Measurements from ENCODE around the gene AGAP2. TPM values are rescaled to one million over a fixed set of nuclear protein-coding genes. Genes with fewer than 3 reads are reported as not detected.

Gene AGAP2
- total RNA-seq, 4 donors from 2014 or later = 2.5 to 11.2 (median 3.6) TPM

- WGBS = under 1% methylated on average over 27 of the region's 29 CpGs
- intact Hi-C loops (cut with DNase I) = no loop called here
Observed at GRCh38 chr12:57744777-57745484, 6.4 kb upstream of the AGAP2 start, which contains the start of gene TSPAN31. TSPAN31 (plus strand) TSS chr12:57745039; CDS start chr12:57745155, 116 bp downstream.

GRCh38 chr12:57744194-57744776 lies 5.7 kb upstream of the AGAP2 start:
- intact Hi-C loops (cut with DNase I) = no loop called here
- WGBS = 7% methylated on average over 20 of the region's 21 CpGs
- peak overlapping the region; percentile 73 to 96 (median 86) for H3K4me3 ChIP-seq
- no peaks in the 10 kb centered on the region for H3K9me3 ChIP-seq
- H3K27me3 ChIP-seq = peaks cover 0 to 32% (median 6%) of the 10 kb centered on the region in 4 donors
- peaks cover 5 to 25% (median 17%) of the 10 kb centered on the region in 4 donors for H3K4me1 ChIP-seq
- TF ChIP-seq EP300 (IDR thresholded peaks at IDR 0.05) = peak; percentile 6
- TF ChIP-seq POLR2AphosphoS5 (IDR thresholded peaks at IDR 0.05) = no peak
- H3K27ac ChIP-seq (replicated peaks in 1 of 4) = peak overlapping the region; percentile 91 to 99 (median 96)
- peak; percentile 95 for DNase-seq (ENCODE audit: extremely low spot score)
- peaks cover 24 to 31% (median 31%) of the 10 kb centered on the region in 4 donors for H3K36me3 ChIP-seq

More at GRCh38 chr12:57744777-57745484, 6.4 kb upstream of the AGAP2 start, which contains the start of gene TSPAN31:
- peaks cover 31 to 37% (median 37%) of the 10 kb centered on the region in 4 donors for H3K36me3 ChIP-seq
- H3K27me3 ChIP-seq = peaks cover 0 to 25% (median 2%) of the 10 kb centered on the region in 4 donors
- H3K27ac ChIP-seq (replicated peaks in 1 of 4) = peak within 1 kb of the TSS; percentile 91 to 99 (median 96)
- TF ChIP-seq POLR2AphosphoS5 (IDR thresholded peaks at IDR 0.05) (peak; percentile 91 to 92), EP300 (IDR thresholded peaks at IDR 0.05) (no peak), POLR2A (IDR thresholded peaks at IDR 0.05; ENCODE audit: low read depth) (no peak), CTCF (IDR thresholded peaks at IDR 0.05) (no peak)
- peak; percentile 99 for DNase-seq (ENCODE audit: extremely low spot score)
- H3K4me3 ChIP-seq = peak within 1 kb of the TSS; percentile 73 to 96 (median 86)
- peaks cover 5 to 24% (median 17%) of the 10 kb centered on the region in 4 donors for H3K4me1 ChIP-seq
- H3K9me3 ChIP-seq = no peaks in the 10 kb centered on the region

- peak overlapping the region in 3 of 4 donors; percentile 91 to 99 (median 98) for H3K27ac ChIP-seq (replicated peaks in 1 of 4)
- TF ChIP-seq POLR2A (IDR thresholded peaks at IDR 0.05; ENCODE audit: low read depth) = no peak
- no peak for TF ChIP-seq POLR2AphosphoS5 (IDR thresholded peaks at IDR 0.05)
- no peak for TF ChIP-seq CTCF (IDR thresholded peaks at IDR 0.05)
- no peak for TF ChIP-seq EP300 (IDR thresholded peaks at IDR 0.05)
- H3K9me3 ChIP-seq = no peaks in the 10 kb centered on the region
- intact Hi-C loops (cut with DNase I) = no loop called here
- no peak for DNase-seq (ENCODE audit: extremely low spot score)
- peaks cover 8 to 30% (median 21%) of the 10 kb centered on the region in 4 donors for H3K4me1 ChIP-seq
- peaks cover 0 to 37% (median 11%) of the 10 kb centered on the region in 4 donors for H3K27me3 ChIP-seq
- no peak overlapping the region for H3K4me3 ChIP-seq
- 82% methylated on average over 2 of the region's 2 CpGs for WGBS
- peaks cover 20 to 26% (median 26%) of the 10 kb centered on the region in 4 donors for H3K36me3 ChIP-seq
Observed at GRCh38 chr12:57743769-57744168, 5.2 kb upstream of the AGAP2 start.

GRCh38 chr12:57741844-57742738 lies 3.5 kb upstream of the AGAP2 start:
- H3K4me3 ChIP-seq = peak overlapping the region; percentile 15 to 38 (median 29)
- 74% methylated on average over 5 of the region's 14 CpGs for WGBS
- no peak for TF ChIP-seq EP300 (IDR thresholded peaks at IDR 0.05)
- no peak for TF ChIP-seq POLR2A (IDR thresholded peaks at IDR 0.05; ENCODE audit: low read depth)
- no peak for TF ChIP-seq POLR2AphosphoS5 (IDR thresholded peaks at IDR 0.05)
- no peak for TF ChIP-seq CTCF (IDR thresholded peaks at IDR 0.05)
- H3K4me1 ChIP-seq = peaks cover 25 to 47% (median 38%) of the 10 kb centered on the region in 4 donors
- DNase-seq (ENCODE audit: extremely low spot score) = no peak
- intact Hi-C loops (cut with DNase I) = no loop called here
- no peaks in the 10 kb centered on the region for H3K9me3 ChIP-seq
- H3K36me3 ChIP-seq = peaks cover 6 to 9% (median 9%) of the 10 kb centered on the region in 4 donors
- H3K27ac ChIP-seq (replicated peaks in 1 of 4) = peak overlapping the region in 1 of 4 donors; percentile 9
- H3K27me3 ChIP-seq = peaks cover 7 to 54% (median 27%) of the 10 kb centered on the region in 4 donors

Data from esophagus muscularis mucosa (tissue), 4 donors.